Measurements from ENCODE around the gene TYW3.

The TYW3 gene

DNA sequence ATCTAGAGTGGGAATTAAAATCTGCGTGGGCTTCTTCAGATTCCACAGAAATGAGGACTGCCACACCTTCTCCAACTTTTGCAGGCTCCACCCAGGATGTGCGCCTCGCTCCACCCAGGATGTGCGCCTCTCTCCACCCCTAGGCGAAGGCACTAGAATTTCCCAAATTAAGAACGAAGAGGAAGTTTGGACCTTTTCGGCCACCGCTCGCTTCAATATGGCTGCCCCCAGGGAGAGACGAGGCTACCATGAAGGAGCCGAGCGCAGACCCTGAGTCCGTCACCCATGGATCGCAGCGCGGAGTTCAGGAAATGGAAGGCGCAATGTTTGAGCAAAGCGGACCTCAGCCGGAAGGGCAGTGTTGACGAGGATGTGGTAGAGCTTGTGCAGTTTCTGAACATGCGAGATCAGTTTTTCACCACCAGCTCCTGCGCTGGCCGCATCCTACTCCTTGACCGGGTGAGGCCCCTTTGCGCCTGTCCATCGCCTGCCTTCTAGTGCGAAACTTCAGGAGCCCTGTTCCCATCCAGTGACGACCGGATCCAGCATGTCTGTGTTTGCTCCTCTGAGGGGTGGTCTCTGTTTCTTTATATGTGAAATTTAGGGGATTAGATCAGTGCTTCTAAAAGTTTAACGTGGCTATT is at the start of gene TYW3, which contains the start of gene CRYZ:
TSS of gene TYW3 (plus strand) at position 193 of the 644 bp plus-strand sequence. CDS start at position 286, 93 bp downstream.
TSS of gene CRYZ (minus strand) at position 91 of the 644 bp plus-strand sequence. CDS start 8,229 bp downstream, outside the sequence.
- no peak for DNase-seq

DNA sequence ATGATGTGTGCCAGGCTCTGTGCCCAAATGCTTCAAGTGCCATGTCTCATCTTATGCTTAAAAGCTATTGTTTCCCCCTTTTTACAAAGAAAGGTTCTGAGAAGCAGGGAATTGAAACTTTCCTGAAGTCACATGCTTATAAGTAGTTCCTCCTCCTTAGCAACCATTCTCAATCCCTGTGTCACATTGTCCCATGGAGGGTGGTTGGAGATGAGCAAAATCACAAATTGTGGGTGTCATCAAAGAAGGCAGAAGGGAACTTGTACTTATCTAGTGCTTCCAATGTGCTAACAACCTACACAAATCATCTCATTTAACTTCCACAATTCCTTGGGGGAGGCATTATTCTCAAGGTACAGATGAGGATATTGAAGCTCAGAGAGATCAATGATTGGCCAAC is 49.3 kb upstream of the TYW3 start:
- DNase-seq = no peak

DNA sequence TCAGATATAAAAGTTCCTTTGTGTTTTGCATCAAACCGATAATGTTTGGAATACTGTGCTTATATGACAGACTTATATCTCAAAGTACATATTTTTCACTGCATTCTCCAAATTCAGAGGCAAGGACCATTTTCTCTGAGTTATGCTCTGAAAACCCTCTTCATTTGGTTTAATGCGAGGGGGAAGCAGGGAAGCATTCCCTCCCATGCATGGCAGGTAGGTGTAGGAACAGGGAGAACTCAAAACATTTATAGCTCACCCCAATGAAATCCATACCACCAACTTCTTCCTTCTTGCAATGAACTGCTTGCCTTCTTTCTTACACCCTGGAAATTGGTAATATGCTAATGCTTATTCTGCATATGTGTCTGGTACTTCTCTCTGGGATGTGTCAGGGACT is 48.7 kb upstream of the TYW3 start:
- no peak for DNase-seq

DNA sequence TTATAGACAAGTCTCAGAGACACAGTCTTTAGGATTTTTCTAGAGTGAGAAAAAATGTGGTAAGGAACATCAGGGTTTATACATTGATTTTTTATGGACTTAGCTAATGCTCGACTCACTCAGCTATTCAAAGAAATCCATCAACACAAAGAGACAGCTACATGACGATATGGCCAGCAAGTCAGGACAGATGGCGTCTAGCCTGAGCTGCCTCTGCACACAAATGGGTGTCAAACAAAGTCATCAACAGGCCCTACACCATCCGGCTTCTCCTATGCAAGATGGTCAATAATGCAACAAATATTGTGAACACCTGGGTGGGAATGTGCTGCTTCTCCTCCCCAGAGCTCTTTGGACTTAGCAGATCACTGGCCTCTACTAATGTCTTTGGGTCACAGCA is 46.0 kb upstream of the TYW3 start:
- DNase-seq = no peak

- no peak for DNase-seq
Observed at GRCh38 chr1:74689621-74690363, 43.2 kb upstream of the TYW3 start.

GRCh38 chr1:74690364-74690696 is 42.6 kb upstream of the TYW3 start:
- DNase-seq = no peak

- DNase-seq = no peak
Observed at GRCh38 chr1:74690909-74691308, 42.0 kb upstream of the TYW3 start.

DNA sequence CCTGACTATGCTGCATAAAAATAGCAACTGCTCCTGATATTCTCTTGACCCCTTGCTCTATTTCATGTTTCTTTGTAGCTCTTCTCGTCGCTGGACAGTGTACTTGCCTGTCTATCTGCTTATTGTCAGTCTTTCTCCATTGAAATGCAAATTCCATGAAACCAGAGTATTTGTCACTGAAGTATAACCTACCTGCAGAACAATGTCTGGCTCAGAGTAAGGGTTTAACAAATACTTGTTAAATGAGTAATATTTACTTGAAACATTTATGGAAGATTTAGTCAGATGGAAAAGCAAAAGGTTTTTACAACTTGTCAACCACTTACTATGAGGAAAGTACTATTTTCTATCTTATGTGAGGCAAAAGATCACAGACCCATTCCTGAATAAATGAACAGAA is 39.5 kb upstream of the TYW3 start:
- DNase-seq = no peak

DNA sequence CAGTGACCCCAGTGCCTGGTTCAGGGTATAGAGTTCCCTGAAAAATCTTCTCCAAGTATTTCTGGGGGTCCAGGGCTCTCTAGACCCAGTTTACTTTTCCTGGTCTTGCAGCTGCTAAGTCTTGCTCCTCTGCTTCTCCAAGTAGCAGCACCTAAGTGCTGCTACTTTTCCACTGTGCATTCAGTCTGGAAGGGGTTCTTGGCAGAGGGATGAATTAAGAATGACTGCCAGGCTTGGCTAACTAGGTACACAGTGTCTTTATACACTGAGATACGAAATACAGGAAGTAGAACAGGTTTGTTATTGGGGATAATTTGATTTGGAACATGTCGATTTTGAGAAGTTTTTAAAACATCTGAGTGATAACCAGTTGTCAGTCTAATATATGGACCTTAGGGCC is 35.1 kb upstream of the TYW3 start:
- DNase-seq = no peak

GRCh38 chr1:74699331-74699730 is 33.6 kb upstream of the TYW3 start:
- DNase-seq = no peak

DNA sequence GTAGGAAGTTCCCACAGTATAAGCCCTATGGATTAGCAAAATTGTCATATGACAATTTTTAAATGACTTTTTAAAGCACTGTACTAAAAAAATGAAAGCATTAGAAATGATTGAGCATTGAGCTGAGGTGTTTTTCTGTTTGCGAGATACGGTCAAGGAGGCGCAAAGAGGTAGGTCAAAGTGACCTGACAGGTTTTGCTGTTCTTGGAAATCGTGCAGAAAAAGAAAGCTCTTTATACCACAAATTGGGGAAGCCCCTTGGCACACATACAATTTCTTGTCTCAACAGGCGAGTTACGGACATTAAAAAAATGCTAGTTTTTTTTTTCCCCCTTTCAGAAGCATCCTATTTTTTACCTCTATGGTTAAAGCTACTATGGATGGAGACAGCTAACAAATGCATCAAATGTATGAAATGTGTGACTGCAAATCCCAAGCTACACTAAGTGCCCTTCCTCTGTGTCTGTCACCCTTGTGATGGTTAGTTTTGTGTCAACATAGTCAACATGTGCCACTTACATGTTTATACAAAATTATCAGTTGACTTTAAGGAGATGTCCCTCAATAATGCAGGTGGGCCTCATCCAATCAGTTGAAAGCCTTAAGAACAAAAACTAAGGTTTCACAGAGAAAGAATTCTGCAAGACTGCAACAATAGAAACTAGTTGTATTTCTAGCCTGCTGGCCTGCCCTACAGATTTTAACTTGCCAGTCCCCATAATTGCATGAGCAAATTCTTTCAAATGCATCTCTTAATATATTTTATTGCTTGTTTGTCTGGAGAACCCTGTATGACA is 29.4 kb upstream of the TYW3 start:
- no peak for DNase-seq

DNA sequence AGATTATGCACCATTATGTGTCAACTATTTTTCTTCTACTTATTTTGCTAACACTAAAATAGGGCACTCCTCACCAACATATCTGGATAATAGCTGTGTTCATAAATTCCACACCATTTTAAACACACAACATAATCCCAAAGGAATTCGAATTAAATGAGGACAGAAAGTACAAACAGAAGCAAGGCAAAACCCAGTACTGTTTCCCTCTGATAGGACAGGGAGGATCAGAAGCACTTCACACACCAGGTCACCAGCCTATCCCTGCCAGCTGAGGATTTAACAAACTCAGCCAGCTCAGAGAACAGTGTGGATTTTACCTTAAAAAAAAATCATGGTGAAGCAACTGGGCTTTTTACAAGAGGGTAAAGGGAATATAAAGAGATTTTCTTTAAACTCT is 20.1 kb upstream of the TYW3 start:
- no peak for DNase-seq

DNA sequence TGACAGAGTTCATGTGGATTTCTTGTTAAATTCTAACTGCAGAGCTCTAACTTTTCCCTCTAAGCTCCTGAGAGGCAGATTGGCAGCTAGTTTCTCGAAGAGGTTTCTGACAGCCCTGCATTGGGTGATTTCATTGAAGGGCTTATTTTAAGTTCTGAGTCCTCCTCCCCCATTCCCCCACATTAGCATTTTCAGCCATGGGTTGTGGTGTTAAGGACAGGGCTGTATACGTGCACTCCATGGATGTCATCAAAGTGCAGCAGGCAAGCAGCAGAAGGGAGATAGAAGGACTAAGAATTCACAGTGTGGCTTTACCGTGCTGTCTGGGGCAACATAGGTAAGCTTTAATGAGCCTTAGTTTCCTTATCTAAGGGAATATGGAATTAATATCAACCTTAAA is 19.1 kb upstream of the TYW3 start:
- DNase-seq = no peak

DNA sequence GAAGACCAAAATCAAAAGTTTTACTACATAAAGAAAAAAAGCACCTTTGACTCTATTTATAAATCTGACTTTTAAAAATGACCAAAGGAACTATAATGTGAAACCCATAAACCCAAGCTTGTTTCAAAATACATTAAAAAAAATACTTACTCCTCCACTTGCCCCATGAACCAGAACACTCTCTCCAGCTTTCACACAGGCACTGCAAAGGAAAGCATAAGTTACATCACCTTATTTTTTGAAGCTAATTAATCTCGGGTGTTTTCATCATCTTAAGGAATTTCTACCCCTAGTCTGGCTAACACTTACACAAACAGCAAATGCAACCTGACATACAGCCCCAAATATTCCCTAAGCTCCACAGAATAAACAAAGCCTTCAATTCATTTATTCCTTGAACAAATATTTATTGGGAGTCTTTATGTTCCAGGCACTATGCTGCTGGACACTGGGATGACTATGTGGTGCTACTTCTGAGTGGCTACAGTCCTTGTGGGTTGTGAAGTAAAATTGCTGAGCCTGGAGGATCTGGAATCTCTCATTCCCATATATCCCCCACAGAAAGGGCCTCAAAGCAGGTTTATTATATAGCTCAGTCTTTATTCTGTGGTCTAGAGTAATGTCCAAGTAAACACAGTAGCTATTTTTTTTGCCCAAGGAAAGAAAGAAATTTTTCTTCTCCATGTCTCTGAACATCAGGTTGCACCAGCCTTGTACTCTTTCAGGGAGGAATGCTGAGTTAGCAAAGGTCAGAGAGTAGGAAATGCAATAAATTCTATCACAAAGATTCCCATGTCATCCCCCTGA is 18.3 kb upstream of the TYW3 start:
- DNase-seq = no peak

DNA sequence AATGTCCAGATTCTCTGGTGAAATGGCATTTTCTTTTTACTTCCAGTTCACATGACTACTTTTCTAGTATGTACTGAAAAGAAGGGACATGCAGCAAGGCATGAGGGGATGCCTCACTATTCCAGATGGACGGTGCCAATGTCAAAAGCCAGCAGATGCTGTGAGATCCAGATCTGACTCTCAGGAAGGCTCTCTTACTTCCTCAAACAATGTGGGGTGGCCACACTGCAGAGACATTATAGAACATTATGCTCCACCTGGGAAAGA is 17.8 kb upstream of the TYW3 start:
- no peak for DNase-seq

GRCh38 chr1:74715806-74716205 is 17.1 kb upstream of the TYW3 start:
- DNase-seq = no peak

DNA sequence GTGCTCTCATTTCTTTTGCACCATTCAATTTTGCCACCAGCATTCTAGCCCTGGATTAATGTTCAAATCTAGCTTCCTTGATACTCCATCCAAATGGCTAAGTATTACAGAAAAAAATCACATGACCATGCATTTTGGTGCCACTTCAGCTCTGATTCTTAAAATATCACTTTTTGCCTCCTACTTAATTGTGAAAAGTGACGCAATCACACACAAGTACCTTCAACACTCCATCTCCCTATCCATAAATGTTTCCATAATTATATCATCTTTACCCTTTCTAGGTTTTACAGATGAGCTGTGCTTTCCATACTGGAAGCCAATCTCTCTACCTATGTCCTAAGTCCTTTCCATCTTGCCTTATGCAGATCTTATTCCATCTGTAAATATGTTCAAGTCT is 16.1 kb upstream of the TYW3 start:
- DNase-seq = no peak

DNA sequence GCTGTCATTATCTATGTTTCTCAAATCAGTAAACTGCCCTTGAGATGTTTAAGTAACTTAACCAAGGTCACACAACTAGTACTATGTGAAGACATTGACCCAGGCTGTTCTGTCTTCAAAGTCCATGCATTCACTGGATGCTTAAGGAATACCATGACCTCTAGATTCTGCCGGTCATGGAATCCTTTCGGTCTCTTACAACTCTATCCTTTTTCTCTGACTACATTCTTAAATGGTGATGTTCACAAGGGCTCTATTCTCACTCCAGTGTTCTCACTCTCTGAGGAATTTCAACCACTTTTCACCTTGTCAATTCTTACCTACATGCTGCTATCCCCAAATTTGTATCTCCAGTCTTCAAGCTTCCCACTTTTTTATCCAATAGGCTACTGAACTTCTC is 15.3 kb upstream of the TYW3 start:
- DNase-seq = no peak

DNA sequence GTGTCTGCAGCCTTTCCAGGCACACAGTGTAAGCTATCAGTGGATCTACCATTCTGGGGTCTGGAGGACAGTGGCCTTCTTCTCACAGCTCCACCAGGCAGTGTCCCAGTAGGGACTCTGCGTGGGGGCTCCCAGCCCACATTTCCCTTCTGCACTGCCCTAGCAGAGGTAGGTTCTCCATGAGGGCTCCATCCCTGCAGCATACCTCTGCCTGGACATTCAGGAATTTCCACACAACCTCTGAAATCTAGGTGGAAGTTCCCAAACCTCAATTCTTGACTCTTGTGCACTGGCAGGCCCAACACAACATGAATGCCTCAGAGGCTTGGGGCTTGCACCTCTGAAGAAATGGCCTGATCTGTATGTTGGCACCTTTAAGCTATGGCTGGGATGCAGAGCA is 6.9 kb upstream of the TYW3 start:
- DNase-seq = no peak

GRCh38 chr1:74728736-74729135 is 4.2 kb upstream of the TYW3 start:
- DNase-seq = no peak

DNA sequence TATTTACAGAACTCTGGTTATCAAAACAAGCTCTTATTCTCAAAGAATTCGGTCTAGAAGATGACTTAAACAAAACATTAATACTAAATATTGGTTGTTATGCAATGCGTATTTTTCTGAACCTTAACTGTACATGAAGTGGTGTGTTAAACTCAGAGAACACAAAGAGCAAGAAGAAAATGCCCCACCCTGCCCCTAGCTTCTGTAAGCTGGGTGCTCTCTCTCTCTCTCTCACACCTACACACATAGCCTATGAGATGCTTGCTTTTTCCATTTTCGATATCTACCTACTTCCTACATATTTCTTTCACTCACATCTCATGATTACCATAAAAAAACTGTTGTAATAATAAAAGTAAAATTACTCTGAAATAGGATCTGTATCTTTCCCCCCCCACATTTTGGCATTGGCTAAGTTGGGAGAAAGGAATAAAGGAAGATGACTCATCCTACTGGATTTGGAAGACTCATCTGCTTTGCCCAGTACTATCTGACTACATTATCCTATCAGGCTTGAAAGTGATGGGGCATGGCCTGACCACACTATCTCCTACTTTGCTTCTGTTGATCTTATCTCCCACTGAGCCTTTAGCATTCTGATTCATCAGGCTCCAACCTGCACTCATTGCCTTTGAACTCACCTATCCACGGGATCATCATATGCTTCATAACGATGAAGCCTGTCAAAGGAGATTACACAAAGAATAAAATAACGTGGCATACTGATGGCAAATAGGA is 3.0 kb upstream of the TYW3 start:
- DNase-seq = no peak

DNA sequence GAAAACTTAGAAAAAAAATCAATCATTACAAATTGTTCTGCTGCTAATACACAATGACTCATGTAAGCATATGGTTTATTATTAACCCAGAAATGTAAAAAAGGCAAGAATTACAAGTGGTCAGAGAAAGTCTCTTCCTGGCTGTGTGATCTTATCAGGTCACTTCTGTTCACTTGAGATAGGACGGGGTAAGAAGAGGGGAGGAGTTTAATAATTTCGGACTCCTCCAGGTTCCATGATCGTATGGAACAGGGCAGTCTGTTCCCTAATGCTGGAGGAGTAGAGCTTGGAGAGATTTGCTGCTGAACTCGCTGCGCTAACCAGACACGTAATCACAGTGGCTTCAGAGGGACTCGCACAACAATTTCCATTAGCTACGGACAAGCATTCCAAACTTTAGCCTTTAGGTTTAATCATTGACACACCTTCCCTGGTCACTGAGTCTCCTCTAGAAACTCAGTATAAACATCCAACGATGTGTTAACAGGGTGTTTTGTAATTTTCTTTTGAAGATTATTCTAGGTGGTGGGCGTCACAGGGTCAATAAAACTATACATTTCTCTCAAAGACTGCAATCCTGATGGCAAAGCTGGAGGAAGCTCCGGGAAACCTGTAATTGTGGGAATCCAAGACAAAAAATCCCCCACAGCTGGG is 1.4 kb upstream of the TYW3 start:
- no peak for DNase-seq
